GM10266 (cell line): ENCODE results near the gene POLR3GL.

Experiments used
- DNase-seq: peaks from one replicate; pipeline ENCODE4 v3.0.0; 2012; ENCODE audit errors: extremely low spot score
- TF ChIP-seq, protein P1 (sequence below): IDR thresholded peaks from 2 replicates; pipeline ENCODE4 v1.5.1; 2012; ENCODE audit warnings: mild to moderate bottlenecking, low read depth; ENCODE audit not compliant: control insufficient read depth, insufficient read depth; ENCODE audit errors: missing control alignments

Gene POLR3GL

DNA sequence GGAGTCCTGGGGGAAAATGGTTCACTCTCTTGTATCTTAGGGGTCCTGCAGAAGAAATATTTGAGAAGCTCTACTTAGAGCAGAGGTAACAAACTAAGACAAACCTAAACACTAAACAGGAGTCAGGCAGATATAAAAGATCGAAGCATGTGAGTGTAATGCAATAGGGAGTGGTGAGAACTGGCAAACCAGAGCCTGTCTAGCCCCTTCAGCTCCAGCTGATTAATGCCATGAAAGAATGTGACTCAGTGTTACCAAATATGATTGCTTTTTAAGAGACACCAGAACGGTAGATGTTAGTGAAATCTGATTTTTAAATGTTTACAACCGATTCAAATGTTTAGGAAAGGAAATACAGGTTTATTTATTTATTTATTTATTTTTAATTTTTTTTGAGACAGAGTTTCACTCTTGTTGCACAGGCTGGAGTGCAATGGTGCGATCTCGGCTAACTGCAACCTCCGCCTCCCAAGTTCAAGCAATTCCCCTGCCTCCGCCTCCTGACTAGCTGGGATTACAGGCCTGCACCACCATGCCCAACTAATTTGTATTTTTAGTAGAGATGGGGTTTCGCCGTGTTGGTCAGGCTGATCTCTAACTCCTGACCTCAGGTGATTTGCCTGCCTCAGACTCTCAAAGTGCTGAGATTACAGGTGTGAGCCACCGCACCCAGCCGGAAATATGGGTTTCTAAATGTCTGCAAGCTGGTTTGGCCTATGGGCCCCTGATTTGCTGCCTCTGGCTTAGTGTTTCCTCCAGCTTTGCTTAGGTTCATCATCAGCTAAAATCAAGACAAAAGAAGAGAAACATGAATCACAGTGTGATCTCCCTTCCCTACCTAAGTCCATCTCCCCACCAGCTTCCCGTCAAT, 19.7 kb downstream of the POLR3GL start:
- TF ChIP-seq, protein P1, sequence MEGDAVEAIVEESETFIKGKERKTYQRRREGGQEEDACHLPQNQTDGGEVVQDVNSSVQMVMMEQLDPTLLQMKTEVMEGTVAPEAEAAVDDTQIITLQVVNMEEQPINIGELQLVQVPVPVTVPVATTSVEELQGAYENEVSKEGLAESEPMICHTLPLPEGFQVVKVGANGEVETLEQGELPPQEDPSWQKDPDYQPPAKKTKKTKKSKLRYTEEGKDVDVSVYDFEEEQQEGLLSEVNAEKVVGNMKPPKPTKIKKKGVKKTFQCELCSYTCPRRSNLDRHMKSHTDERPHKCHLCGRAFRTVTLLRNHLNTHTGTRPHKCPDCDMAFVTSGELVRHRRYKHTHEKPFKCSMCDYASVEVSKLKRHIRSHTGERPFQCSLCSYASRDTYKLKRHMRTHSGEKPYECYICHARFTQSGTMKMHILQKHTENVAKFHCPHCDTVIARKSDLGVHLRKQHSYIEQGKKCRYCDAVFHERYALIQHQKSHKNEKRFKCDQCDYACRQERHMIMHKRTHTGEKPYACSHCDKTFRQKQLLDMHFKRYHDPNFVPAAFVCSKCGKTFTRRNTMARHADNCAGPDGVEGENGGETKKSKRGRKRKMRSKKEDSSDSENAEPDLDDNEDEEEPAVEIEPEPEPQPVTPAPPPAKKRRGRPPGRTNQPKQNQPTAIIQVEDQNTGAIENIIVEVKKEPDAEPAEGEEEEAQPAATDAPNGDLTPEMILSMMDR: no peak
- DNase-seq: no peak

DNA sequence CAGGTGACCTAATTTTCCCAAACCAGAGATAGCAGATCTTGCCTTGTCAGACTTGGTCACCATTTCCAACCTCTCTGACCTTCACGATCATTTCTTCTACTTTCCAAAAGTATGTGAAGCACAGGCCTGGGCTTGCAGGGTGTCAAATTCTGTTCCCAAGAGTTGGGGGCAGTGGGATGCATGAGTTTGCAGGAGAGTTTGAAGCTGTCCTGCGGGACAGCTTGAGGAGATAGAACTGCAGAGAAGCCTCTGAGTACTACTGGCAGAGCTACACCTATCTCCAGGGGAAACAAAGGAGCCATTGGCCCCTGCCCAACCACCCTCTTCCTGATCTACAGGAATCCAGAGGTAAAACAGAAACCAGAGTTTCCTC, 20.6 kb downstream of the POLR3GL start:
- TF ChIP-seq, protein P1: no peak
- DNase-seq: no peak

DNA sequence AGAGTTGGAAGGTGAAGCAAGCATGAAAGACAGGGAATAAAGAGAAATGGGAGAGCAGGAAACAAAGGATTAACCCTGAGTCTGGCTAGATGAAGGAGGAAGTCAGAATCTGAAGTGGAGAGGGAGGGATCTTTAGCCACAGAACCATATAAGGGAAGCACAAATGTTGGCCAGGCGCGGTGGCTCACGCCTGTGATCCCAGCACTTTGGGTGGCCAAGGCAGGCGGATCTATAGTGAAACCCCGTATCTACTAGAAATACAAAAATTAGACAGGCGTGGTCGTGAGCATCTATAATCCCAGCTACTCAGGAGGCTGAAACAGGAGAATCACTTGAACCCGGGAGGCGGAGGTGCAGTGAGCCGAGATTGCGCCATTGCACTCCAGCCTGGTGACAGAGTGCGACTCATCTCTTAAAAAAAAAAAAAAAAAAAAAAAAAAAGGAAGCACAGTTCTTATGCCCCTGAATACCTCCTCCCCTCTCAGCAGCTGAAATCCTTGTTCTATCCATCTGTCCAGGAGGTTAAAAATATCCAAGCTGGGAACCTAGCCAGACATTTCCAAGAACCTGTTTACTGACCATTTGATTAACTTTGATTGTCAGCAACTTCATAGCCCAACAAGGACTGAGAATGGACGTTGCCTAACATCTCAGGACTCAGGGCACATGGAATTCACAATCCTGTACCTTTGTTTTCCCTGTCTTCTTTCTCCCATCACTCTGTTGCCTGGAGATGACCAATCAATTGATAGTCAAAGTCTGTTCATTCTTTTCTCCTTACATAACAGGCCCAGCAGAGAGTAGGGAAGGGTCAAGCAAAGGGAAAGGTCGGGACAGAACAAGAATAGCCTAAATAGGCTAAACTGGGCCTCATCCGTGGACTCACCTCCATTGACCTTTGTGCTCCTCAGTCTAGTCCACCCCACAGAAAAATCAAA, 21.3 kb downstream of the POLR3GL start:
- DNase-seq: no peak
- TF ChIP-seq, protein P1: no peak

DNA sequence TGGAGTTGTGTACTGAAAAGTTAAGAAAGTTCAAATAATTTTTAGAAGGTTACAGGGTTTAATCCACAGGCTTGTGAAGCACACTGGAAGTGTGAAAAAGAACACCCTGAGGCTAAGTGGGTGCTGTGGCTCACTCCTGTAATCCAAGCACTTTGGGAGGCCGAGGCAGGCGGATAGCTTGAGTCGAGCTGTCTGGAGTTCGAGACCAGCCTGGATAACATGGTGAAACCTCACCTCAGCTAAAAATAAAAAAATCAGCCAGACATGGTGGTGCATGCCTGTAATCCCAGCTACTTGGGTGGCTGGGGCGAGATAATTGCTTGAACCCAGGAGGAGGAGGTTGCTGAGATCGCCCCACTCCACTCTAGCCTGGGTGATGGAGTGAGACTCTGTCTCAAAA, 22.1 kb downstream of the POLR3GL start:
- TF ChIP-seq, protein P1: no peak
- no peak for DNase-seq

DNA sequence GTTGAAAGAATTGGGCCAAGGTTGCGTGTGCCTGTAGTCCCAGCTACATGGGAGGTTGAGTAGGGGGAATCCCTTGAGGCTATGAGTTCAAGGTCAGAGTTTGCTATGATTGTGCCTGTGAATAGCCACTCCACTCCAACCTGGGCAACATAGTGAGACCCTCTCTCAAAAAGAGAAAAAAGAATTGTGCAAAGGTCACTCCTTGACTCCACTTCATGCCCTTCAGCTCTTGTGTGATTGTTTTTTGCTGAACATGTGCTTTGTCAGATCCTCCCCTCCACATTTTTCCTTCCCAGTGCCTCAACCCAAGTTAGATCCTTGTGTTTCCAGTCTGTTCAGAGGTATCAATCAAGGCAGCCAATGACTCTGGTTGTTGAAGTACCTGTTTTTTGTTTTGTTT, 23.4 kb downstream of the POLR3GL start:
- TF ChIP-seq, protein P1: no peak
- no peak for DNase-seq

DNA sequence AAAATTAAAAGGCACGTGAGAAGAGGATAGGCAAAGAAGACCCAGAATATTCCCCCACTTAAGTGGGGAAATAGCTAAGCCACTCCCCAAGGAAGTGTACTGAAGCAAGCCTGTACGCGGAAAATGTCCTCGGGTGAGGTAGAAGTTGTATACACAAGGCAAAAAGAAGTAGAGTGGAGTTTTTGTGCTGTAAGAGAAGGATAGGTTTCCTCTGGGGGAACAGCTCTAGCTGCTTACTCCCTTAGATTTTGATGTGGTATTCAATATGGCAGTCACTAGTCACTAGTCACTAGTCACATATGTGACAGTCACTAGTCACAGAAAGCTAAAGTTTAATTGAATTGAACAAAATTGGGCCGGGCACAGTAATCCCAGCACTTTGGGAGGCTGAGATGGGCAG, 24.3 kb downstream of the POLR3GL start:
- TF ChIP-seq, protein P1: no peak

More for the DNA sequence above, 24.3 kb downstream of the POLR3GL start:
- DNase-seq: no peak
